ENCODE data around the gene PCSK2. TPM values are rescaled to one million over a fixed set of nuclear protein-coding genes. Genes with fewer than 3 reads are reported as not detected.

PCSK2 gene
- total RNA-seq, 1 donor: not detected

GRCh38 chr20:17295151-17295726 is 68.4 kb downstream of the PCSK2 start:
- H3K4me3 ChIP-seq (ENCODE audit: insufficient read depth, low read length): no peak overlapping the region
- no peaks in the 10 kb centered on the region for H4K20me1 ChIP-seq (ENCODE audit: insufficient read depth, low read length)
- no peak for TF ChIP-seq CTCF (IDR thresholded peaks at IDR 0.05; ENCODE audit: extremely low read depth, low read depth, low read length)
- H3K27me3 ChIP-seq (ENCODE audit: insufficient read depth, low read length): no peaks in the 10 kb centered on the region
- H3K36me3 ChIP-seq (ENCODE audit: insufficient read depth, low read length): no peaks in the 10 kb centered on the region
- H3K9me3 ChIP-seq (ENCODE audit: low read depth, low read length): no peaks in the 10 kb centered on the region
- H3K79me2 ChIP-seq (ENCODE audit: insufficient read depth, low read length): no peaks in the 10 kb centered on the region
- no peak overlapping the region for H3K27ac ChIP-seq (ENCODE audit: low read depth, low read length)
- H2AFZ ChIP-seq (ENCODE audit: low read length): no peak overlapping the region
- H3K4me2 ChIP-seq (ENCODE audit: insufficient read depth, low read length): no peak overlapping the region
- DNase-seq (ENCODE audit: insufficient read length, low spot score, missing footprints): no peak
- H3K4me1 ChIP-seq (ENCODE audit: insufficient read depth, low read length): no peaks in the 10 kb centered on the region

GRCh38 chr20:17295991-17296390 is 69.2 kb downstream of the PCSK2 start:
- Histone ChIP-seq H3K4me2 (ENCODE audit: insufficient read depth, low read length) (no peak overlapping the region), H3K9me3 (ENCODE audit: low read depth, low read length) (no peaks in the 10 kb centered on the region), H3K36me3 (ENCODE audit: insufficient read depth, low read length) (no peaks in the 10 kb centered on the region), H3K4me3 (ENCODE audit: insufficient read depth, low read length) (no peak overlapping the region), H2AFZ (ENCODE audit: low read length) (no peak overlapping the region), H3K27ac (ENCODE audit: low read depth, low read length) (no peak overlapping the region), H3K27me3 (ENCODE audit: insufficient read depth, low read length) (no peaks in the 10 kb centered on the region), H4K20me1 (ENCODE audit: insufficient read depth, low read length) (no peaks in the 10 kb centered on the region), H3K79me2 (ENCODE audit: insufficient read depth, low read length) (no peaks in the 10 kb centered on the region), H3K4me1 (ENCODE audit: insufficient read depth, low read length) (no peaks in the 10 kb centered on the region)
- no peak for TF ChIP-seq CTCF (IDR thresholded peaks at IDR 0.05; ENCODE audit: extremely low read depth, low read depth, low read length)
- no peak for DNase-seq (ENCODE audit: insufficient read length, low spot score, missing footprints)

GRCh38 chr20:17298171-17298570 is 71.3 kb downstream of the PCSK2 start:
- no peak overlapping the region for H3K4me2 ChIP-seq (ENCODE audit: insufficient read depth, low read length)
- H3K4me3 ChIP-seq (ENCODE audit: insufficient read depth, low read length): no peak overlapping the region
- no peaks in the 10 kb centered on the region for H4K20me1 ChIP-seq (ENCODE audit: insufficient read depth, low read length)
- no peaks in the 10 kb centered on the region for H3K27me3 ChIP-seq (ENCODE audit: insufficient read depth, low read length)
- H3K4me1 ChIP-seq (ENCODE audit: insufficient read depth, low read length): no peaks in the 10 kb centered on the region
- H2AFZ ChIP-seq (ENCODE audit: low read length): no peak overlapping the region
- H3K36me3 ChIP-seq (ENCODE audit: insufficient read depth, low read length): no peaks in the 10 kb centered on the region
- H3K9me3 ChIP-seq (ENCODE audit: low read depth, low read length): no peaks in the 10 kb centered on the region
- no peaks in the 10 kb centered on the region for H3K79me2 ChIP-seq (ENCODE audit: insufficient read depth, low read length)
- no peak for TF ChIP-seq CTCF (IDR thresholded peaks at IDR 0.05; ENCODE audit: extremely low read depth, low read depth, low read length)
- H3K27ac ChIP-seq (ENCODE audit: low read depth, low read length): no peak overlapping the region
- DNase-seq (ENCODE audit: insufficient read length, low spot score, missing footprints): no peak

GRCh38 chr20:17298751-17299150 is 71.9 kb downstream of the PCSK2 start:
- TF ChIP-seq CTCF (IDR thresholded peaks at IDR 0.05; ENCODE audit: extremely low read depth, low read depth, low read length): no peak
- Histone ChIP-seq H3K9me3 (ENCODE audit: low read depth, low read length) (no peaks in the 10 kb centered on the region), H3K36me3 (ENCODE audit: insufficient read depth, low read length) (no peaks in the 10 kb centered on the region), H3K27ac (ENCODE audit: low read depth, low read length) (no peak overlapping the region), H3K4me3 (ENCODE audit: insufficient read depth, low read length) (no peak overlapping the region), H3K4me2 (ENCODE audit: insufficient read depth, low read length) (no peak overlapping the region), H3K4me1 (ENCODE audit: insufficient read depth, low read length) (no peaks in the 10 kb centered on the region), H3K27me3 (ENCODE audit: insufficient read depth, low read length) (no peaks in the 10 kb centered on the region), H2AFZ (ENCODE audit: low read length) (no peak overlapping the region), H3K79me2 (ENCODE audit: insufficient read depth, low read length) (no peaks in the 10 kb centered on the region), H4K20me1 (ENCODE audit: insufficient read depth, low read length) (no peaks in the 10 kb centered on the region)
- DNase-seq (ENCODE audit: insufficient read length, low spot score, missing footprints): no peak

Measured in osteoblast (primary cell).